HEK293 (cell line): Measurements from ENCODE around the gene LRRC8D.

Experiments used
- CTCF ChIA-PET: fragments of 350-600 bp; formaldehyde crosslinking; extraction: SDS; loops from one replicate; lab custom pipeline; 2021; ENCODE audit warnings: antibody characterized with exemption; lab: Yijun Ruan, JAX
- POLR2A ChIA-PET: fragments of 300-600 bp; formaldehyde crosslinking; extraction: SDS; loops from one replicate; lab custom pipeline; 2020; ENCODE audit warnings: antibody characterized with exemption, inconsistent platforms; lab: Yijun Ruan, JAX
- H3K27ac ChIP-seq: fragments of 200-500 bp; sonication (Bioruptor generic); 2 replicates; pipeline ENCODE4 v1.5.1; 2014; ENCODE audit warnings: low read depth, low read length, control low read depth, inconsistent platforms; ENCODE audit errors: extremely low read depth
- H3K36me3 ChIP-seq, 2 experiments: fragments of 200-500 bp in 1 of 2; sonication (Bioruptor generic) in 1 of 2; 1 replicate in 1 of 2; 2 replicates in 1 of 2; pipeline ENCODE4 v1.5.1; 2014 to 2017; ENCODE audit warnings: inconsistent platforms in 2 of 2, low read length in 2 of 2; ENCODE audit not compliant: control insufficient read depth in 2 of 2, insufficient read depth in 1 of 2
- H3K4me1 ChIP-seq: fragments of 200-500 bp; sonication (Bioruptor generic); 2 replicates; pipeline ENCODE4 v1.5.1; 2014; ENCODE audit warnings: mild to moderate bottlenecking, low read length, inconsistent platforms; ENCODE audit not compliant: control insufficient read depth, insufficient read depth
- H3K4me3 ChIP-seq: 2 replicates; pipeline ENCODE4 v1.5.1; 2011; ENCODE audit warnings: low read depth, mild to moderate bottlenecking, control low read depth, low read length, moderate library complexity
- H3K9me3 ChIP-seq: fragments of 200-500 bp; sonication (Bioruptor generic); 2 replicates; pipeline ENCODE4 v1.5.1; 2014; ENCODE audit warnings: low read depth, low read length, inconsistent platforms; ENCODE audit not compliant: control insufficient read depth, insufficient read depth
- GLIS1 ChIP-seq: fragments of 450-650 bp; formaldehyde crosslinking; IDR thresholded peaks from 2 replicates; pipeline ENCODE4 v1.5.1; 2016; ENCODE audit warnings: missing biosample characterization, missing genetic modification characterization
- HOXA7 ChIP-seq: sonication (generic); formaldehyde crosslinking; IDR thresholded peaks from 2 replicates; pipeline ENCODE4 v1.8.1; 2022; ENCODE audit warnings: missing genetic modification reagents, borderline replicate concordance
- HOXD13 ChIP-seq: sonication (generic); formaldehyde crosslinking; IDR thresholded peaks from 2 replicates; pipeline ENCODE4 v1.8.0; 2022; ENCODE audit warnings: missing genetic modification reagents, borderline replicate concordance
- IKZF3 ChIP-seq: fragments of 450-650 bp; IDR thresholded peaks from 2 replicates; pipeline ENCODE4 v1.5.0; 2018; ENCODE audit warnings: missing biosample characterization, mild to moderate bottlenecking, missing genetic modification characterization, moderate library complexity
- KLF7 ChIP-seq: fragments of 450-650 bp; formaldehyde crosslinking; IDR thresholded peaks from 2 replicates; pipeline ENCODE4 v1.5.1; 2016; ENCODE audit warnings: missing biosample characterization, missing genetic modification characterization, borderline replicate concordance
- SCRT2 ChIP-seq: fragments of 450-650 bp; formaldehyde crosslinking; IDR thresholded peaks from 2 replicates; pipeline ENCODE4 v1.5.1; 2016; ENCODE audit warnings: missing biosample characterization, missing genetic modification characterization
- YY1 ChIP-seq: fragments of 450-650 bp; formaldehyde crosslinking; IDR thresholded peaks from 2 replicates; pipeline ENCODE4 v1.5.1; 2018; ENCODE audit warnings: missing biosample characterization, missing genetic modification characterization
- ZEB2 ChIP-seq: fragments of 450-650 bp; formaldehyde crosslinking; IDR thresholded peaks from 2 replicates; pipeline ENCODE4 v1.5.1; 2016; ENCODE audit warnings: missing biosample characterization, missing genetic modification characterization
- ZFP41 ChIP-seq: fragments of 450-650 bp; formaldehyde crosslinking; IDR thresholded peaks from 2 replicates; pipeline ENCODE4 v1.5.1; 2016; ENCODE audit warnings: missing biosample characterization, missing genetic modification characterization, borderline replicate concordance
- ZNF112 ChIP-seq: fragments of 450-650 bp; formaldehyde crosslinking; IDR thresholded peaks from 2 replicates; pipeline ENCODE4 v1.5.0; 2017; ENCODE audit warnings: missing biosample characterization, missing genetic modification characterization
- ZNF148 ChIP-seq: fragments of 450-650 bp; formaldehyde crosslinking; IDR thresholded peaks from 2 replicates; pipeline ENCODE4 v1.5.0; 2017; ENCODE audit warnings: missing biosample characterization, missing genetic modification characterization, borderline replicate concordance
- ZNF157 ChIP-seq: fragments of 450-650 bp; formaldehyde crosslinking; IDR thresholded peaks from 2 replicates; pipeline ENCODE4 v1.5.1; 2016; ENCODE audit warnings: missing biosample characterization, missing genetic modification characterization
- ZNF302 ChIP-seq: fragments of 450-650 bp; formaldehyde crosslinking; IDR thresholded peaks from 2 replicates; pipeline ENCODE4 v1.5.1; 2016; ENCODE audit warnings: missing biosample characterization, missing genetic modification characterization, low read depth
- ZNF37A ChIP-seq: fragments of 450-650 bp; IDR thresholded peaks from 2 replicates; pipeline ENCODE4 v1.5.1; 2018; ENCODE audit warnings: missing biosample characterization, missing genetic modification characterization
- ZNF558 ChIP-seq: fragments of 450-650 bp; formaldehyde crosslinking; IDR thresholded peaks from 2 replicates; pipeline ENCODE4 v1.5.1; 2016; ENCODE audit warnings: missing biosample characterization, missing genetic modification characterization
- ZNF560 ChIP-seq: fragments of 450-650 bp; formaldehyde crosslinking; IDR thresholded peaks from 2 replicates; pipeline ENCODE4 v1.5.1; 2017; ENCODE audit warnings: missing biosample characterization, missing genetic modification characterization, borderline replicate concordance
- ZNF571 ChIP-seq: fragments of 450-650 bp; formaldehyde crosslinking; IDR thresholded peaks from 2 replicates; pipeline ENCODE4 v1.5.0; 2017; ENCODE audit warnings: missing biosample characterization, missing genetic modification characterization
- ZNF658 ChIP-seq: fragments of 450-650 bp; formaldehyde crosslinking; IDR thresholded peaks from 2 replicates; pipeline ENCODE4; 2016; ENCODE audit warnings: missing biosample characterization, missing genetic modification characterization
- ZNF664 ChIP-seq: fragments of 450-650 bp; formaldehyde crosslinking; IDR thresholded peaks from 2 replicates; pipeline ENCODE4 v1.5.1; 2016; ENCODE audit warnings: missing biosample characterization, missing genetic modification characterization
- ZNF670 ChIP-seq: fragments of 450-650 bp; formaldehyde crosslinking; IDR thresholded peaks from 2 replicates; pipeline ENCODE4 v1.5.1; 2016; ENCODE audit warnings: missing biosample characterization, missing genetic modification characterization, low read depth
- ZNF701 ChIP-seq: fragments of 450-650 bp; formaldehyde crosslinking; IDR thresholded peaks from 2 replicates; pipeline ENCODE4 v1.5.1; 2016; ENCODE audit warnings: missing biosample characterization, missing genetic modification characterization
- ZNF747 ChIP-seq: fragments of 450-650 bp; formaldehyde crosslinking; IDR thresholded peaks from 2 replicates; pipeline ENCODE4 v1.5.1; 2016; ENCODE audit warnings: missing biosample characterization, missing genetic modification characterization
- ZNF785 ChIP-seq: fragments of 450-650 bp; formaldehyde crosslinking; IDR thresholded peaks from 2 replicates; pipeline ENCODE4 v1.5.1; 2016; ENCODE audit warnings: missing biosample characterization, missing genetic modification characterization
- TF ChIP-seq, protein P1 (sequence below): fragments of 450-650 bp; formaldehyde crosslinking; IDR thresholded peaks from 2 replicates; pipeline ENCODE4 v1.5.1; 2017; ENCODE audit warnings: missing biosample characterization, missing genetic modification characterization
- TF ChIP-seq, protein P2 (sequence below): fragments of 450-650 bp; formaldehyde crosslinking; IDR thresholded peaks from 2 replicates; pipeline ENCODE4 v1.5.1; 2016; ENCODE audit warnings: missing biosample characterization, missing genetic modification characterization
- TF ChIP-seq, protein P3 (sequence below): fragments of 450-650 bp; formaldehyde crosslinking; IDR thresholded peaks from 2 replicates; pipeline ENCODE4 v1.5.1; 2016; ENCODE audit warnings: missing biosample characterization, missing genetic modification characterization

Gene LRRC8D

DNA sequence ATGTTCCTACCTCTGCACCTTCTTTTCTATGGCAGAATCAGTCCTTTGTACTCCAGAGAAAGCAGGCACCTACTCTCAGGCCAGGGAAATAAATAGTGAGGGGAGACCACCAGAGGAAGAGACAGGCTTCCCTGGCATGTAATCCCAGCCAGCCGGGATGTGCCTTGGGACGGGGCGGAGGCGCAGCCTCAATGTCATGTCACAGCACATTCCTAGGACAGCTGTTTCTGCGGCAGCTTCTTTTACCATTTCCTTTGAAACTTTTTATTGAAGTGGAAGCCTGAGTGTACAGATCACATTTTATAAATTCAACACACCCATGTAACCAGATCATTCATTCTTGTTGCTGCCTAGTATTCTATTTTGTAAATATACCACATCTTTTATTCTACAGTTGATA is 106.2 kb downstream of the LRRC8D start:
- TF ChIP-seq ZNF558 (no peak), ZNF112 (tag by site-specific recombination) (no peak), GLIS1 (tag by site-specific recombination) (no peak), SCRT2 (tag by site-specific recombination) (no peak), ZNF571 (no peak), KLF7 (tag by site-specific recombination) (no peak), ZNF701 (no peak)
- CTCF ChIA-PET, result interaction anchor here (0.6 kb wide), 1 partner anchor 20 kb away, joined by 3 read pairs; no protein-coding TSS in a partner anchor
- H3K36me3 ChIP-seq, result no peaks in the 10 kb centered on the region
- POLR2A ChIA-PET, result no interaction called here
- H3K27ac ChIP-seq, result no peak overlapping the region
- H3K4me3 ChIP-seq, result no peak overlapping the region
- no peaks in the 10 kb centered on the region for H3K9me3 ChIP-seq
- no peaks in the 10 kb centered on the region for H3K4me1 ChIP-seq

GRCh38 chr1:89927478-89927877 is 106.6 kb downstream of the LRRC8D start:
- Histone ChIP-seq H3K36me3 (no peaks in the 10 kb centered on the region), H3K9me3 (no peaks in the 10 kb centered on the region), H3K4me1 (no peaks in the 10 kb centered on the region), H3K4me3 (no peak overlapping the region), H3K27ac (no peak overlapping the region)
- TF ChIP-seq ZNF658 (tag by site-specific recombination), result no peak
- no peak for TF ChIP-seq IKZF3 (tag by site-specific recombination)
- TF ChIP-seq ZNF670 (tag by site-specific recombination), result no peak
- TF ChIP-seq ZFP41 (tag by site-specific recombination), result no peak
- no peak for TF ChIP-seq ZNF302 (tag by site-specific recombination)
- TF ChIP-seq ZNF747 (tag by site-specific recombination), result no peak
- no peak for TF ChIP-seq YY1 (tag by site-specific recombination)
- no peak for TF ChIP-seq ZNF664 (tag by site-specific recombination)
- no peak for TF ChIP-seq ZNF37A (tag by site-specific recombination)
- no peak for TF ChIP-seq ZNF785 (tag by site-specific recombination)
- ChIA-PET CTCF (interaction anchor here (0.6 kb wide), 1 partner anchor 21 kb away, joined by 3 read pairs; no protein-coding TSS in a partner anchor), POLR2A (no interaction called here)

- ChIA-PET POLR2A (no interaction called here), CTCF (no interaction called here)
- H3K4me1 ChIP-seq, result no peaks in the 10 kb centered on the region
- H3K27ac ChIP-seq, result no peak overlapping the region
- H3K9me3 ChIP-seq, result no peaks in the 10 kb centered on the region
- no peak overlapping the region for H3K4me3 ChIP-seq
- H3K36me3 ChIP-seq, result peaks cover 0 to 7% of the 10 kb centered on the region in 2 experiments; a peak in 1 of 3 replicates
- TF ChIP-seq, protein P1, sequence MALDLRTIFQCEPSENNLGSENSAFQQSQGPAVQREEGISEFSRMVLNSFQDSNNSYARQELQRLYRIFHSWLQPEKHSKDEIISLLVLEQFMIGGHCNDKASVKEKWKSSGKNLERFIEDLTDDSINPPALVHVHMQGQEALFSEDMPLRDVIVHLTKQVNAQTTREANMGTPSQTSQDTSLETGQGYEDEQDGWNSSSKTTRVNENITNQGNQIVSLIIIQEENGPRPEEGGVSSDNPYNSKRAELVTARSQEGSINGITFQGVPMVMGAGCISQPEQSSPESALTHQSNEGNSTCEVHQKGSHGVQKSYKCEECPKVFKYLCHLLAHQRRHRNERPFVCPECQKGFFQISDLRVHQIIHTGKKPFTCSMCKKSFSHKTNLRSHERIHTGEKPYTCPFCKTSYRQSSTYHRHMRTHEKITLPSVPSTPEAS (tag by site-specific recombination), result no peak
- TF ChIP-seq, protein P2, sequence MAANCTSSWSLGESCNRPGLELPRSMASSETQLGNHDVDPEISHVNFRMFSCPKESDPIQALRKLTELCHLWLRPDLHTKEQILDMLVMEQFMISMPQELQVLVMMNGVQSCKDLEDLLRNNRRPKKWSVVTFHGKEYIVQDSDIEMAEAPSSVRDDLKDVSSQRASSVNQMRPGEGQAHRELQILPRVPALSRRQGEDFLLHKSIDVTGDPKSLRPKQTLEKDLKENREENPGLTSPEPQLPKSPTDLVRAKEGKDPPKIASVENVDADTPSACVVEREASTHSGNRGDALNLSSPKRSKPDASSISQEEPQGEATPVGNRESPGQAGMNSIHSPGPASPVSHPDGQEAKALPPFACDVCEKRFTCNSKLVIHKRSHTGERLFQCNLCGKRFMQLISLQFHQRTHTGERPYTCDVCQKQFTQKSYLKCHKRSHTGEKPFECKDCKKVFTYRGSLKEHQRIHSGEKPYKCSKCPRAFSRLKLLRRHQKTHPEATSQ, result no peak
- TF ChIP-seq HOXA7 (CRISPR knock-in tag) (no peak), ZEB2 (no peak), HOXD13 (CRISPR knock-in tag) (no peak), ZNF148 (tag by site-specific recombination) (no peak), ZNF558 (no peak), ZNF560 (tag by site-specific recombination) (no peak), ZNF157 (no peak)
- TF ChIP-seq, protein P3, sequence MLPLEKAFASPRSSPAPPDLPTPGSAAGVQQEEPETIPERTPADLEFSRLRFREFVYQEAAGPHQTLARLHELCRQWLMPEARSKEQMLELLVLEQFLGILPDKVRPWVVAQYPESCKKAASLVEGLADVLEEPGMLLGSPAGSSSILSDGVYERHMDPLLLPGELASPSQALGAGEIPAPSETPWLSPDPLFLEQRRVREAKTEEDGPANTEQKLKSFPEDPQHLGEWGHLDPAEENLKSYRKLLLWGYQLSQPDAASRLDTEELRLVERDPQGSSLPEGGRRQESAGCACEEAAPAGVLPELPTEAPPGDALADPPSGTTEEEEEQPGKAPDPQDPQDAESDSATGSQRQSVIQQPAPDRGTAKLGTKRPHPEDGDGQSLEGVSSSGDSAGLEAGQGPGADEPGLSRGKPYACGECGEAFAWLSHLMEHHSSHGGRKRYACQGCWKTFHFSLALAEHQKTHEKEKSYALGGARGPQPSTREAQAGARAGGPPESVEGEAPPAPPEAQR, result no peak
Measured at GRCh38 chr1:89928506-89928905, 107.7 kb downstream of the LRRC8D start.
